T-helper 22 cell (primary cell): Measurements from ENCODE around the gene CA6.
"Not testable (repeated sequence)": the region's sequence is repeated elsewhere in the genome, so short reads cannot be mapped to it uniquely, and the experiment has no call there.

ENCODE experiments used
- DNase-seq: peaks from one replicate; pipeline ENCODE4 v3.0.0-alpha.2; 2020; ENCODE audit warnings: low read depth

CA6 gene

DNA sequence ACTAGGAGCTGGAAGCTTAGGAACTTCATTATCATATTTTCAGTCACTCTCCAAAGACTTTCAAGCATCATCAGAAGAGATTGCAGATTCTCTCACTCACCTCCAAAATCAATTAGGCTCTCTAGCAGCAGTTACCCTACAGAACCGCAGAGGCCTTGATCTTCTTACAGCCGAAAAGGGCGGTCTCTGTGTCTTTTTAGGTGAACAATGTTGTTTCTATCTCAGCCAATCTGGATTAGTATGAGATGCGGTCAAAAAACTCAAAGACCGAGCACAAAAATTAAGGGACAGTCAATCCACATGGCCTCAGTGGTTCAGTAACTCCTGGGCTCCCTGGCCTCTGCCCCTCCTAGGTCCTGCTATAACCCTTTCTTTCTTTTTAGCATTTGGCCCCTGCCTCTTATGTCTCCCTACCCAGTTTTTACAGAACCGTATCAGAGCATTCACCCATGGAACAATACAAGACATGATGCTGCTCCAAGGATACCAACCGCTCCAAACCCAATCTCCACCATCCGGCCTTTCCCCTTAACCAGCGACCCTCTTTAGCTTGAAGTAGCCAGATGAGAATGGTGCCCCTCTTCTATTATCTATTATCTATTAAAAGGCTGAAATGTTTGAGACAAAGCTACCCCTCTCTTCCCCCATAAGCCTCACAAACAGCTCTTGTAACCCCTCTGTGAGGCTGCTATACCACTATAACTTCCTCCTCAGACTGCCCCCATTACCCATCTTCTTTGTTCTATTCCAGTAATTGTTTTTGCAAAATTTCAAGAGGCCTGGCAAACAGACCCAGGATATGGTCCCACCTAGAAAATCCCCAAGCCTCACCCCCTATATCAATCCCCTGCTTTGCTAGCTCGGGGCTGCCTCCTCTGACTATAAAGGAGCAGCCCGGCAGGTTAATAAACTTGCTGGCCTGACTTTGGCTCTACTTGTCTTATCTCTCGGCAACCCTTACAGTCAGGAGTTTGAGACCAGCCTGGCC is 18.7 kb upstream of the CA6 start:
- no peak for DNase-seq

DNA sequence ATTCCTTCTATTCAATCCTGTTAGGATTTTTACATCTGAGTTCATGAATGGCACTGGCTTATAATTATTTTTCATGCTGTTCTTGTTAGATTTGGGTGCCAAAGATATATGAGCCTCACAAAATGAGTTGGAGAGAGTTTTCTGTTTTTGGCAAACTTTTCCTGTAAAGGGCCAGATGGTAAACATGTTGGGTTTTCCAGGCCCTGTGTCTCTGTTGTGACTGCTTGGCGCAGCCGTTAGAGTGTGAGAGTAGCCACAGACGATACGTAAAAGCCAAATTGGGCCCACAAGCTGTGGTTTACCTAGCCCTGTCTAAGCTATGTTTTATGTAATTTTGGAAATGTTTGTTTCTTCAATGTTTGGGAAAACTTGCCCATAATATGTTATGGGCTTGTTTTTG is 15.6 kb upstream of the CA6 start:
- DNase-seq: no peak

DNA sequence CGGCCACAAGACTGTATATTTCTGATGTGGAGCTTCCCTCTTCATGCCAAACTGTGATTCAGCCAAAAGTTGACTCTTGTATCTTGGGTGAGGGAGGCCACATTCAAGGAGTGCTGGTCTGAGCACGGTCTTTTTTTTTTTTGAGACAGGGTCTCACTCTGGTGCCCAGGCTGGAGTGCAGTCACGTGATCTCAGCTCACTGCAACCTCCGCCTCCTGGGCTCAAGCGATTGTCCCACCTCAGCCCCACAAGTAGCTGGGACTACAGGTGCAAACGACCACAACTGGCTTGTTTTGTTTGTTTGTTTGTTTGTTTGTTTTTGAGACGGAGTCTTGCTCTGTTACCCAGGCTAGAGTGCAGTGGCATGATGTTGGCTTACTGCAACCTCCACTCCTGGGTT is 8.6 kb upstream of the CA6 start:
- DNase-seq: not testable (repeated sequence)

DNA sequence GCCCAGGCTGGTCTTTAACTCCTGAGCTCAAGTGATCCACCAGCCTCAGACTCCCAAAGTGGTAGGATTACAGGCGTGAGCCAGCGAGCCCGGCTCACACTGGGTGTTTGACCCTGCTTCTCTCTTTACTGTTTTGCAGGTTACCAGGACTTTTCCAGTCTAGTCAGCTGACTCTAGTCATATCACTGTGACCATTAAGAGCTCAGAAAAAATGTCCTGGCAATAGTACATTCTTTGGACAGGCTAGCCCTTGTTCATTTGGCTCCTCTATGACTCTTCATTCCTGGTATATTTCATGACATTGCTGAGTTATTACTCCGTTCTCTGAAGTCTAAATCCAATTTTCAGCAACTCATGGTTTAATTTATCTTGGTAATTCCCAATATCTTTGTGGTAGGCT is 8.0 kb upstream of the CA6 start:
- no peak for DNase-seq

DNA sequence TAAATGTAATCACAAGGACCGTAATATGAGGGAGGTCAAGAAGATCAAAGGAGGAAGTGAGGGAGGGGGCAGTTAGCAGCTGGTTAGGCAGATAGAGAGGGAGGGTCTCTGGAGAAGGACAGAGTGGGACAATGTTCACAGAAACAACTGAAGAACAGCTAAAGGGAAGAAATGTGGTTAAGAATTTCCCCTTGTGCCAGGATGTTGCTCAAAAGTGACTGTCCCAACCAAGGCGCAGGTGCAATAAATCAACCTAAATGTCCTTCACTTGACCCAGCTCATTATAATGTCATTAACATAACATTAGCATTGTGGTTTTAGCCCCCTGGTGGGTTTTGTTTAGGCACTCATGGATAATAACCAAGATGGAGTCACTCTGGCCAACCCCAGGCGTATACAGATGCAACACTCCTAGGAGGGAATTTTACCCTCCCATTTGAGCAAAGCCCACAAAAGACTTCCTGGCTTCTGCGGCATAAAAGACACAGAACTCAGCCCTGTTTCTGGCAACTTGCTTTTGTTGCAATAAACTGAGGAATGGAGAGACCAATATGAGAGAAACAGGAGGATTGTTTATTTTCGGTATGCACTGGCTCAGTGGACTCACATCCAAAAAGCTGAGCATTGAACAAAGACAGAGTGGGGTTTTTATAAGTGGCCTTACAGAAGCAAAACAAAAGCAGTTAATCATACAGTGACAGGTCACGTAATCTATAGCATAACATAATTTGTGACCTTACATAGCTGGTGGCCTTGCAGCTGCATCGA is 7.3 kb upstream of the CA6 start:
- no peak for DNase-seq

DNA sequence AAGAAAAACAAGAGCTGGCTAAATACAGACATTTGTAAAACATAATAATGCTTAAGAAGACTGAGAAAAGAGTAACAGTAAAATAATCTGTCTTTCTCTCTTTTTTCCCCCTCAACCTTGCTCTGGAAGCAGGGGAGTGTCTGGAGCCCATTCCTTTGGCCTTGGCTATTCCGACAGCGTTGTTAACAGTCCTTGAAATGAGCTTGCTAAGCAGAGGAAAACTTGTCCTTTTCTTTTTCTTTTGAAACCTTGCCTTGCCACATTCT is 6.7 kb upstream of the CA6 start:
- no peak for DNase-seq

DNA sequence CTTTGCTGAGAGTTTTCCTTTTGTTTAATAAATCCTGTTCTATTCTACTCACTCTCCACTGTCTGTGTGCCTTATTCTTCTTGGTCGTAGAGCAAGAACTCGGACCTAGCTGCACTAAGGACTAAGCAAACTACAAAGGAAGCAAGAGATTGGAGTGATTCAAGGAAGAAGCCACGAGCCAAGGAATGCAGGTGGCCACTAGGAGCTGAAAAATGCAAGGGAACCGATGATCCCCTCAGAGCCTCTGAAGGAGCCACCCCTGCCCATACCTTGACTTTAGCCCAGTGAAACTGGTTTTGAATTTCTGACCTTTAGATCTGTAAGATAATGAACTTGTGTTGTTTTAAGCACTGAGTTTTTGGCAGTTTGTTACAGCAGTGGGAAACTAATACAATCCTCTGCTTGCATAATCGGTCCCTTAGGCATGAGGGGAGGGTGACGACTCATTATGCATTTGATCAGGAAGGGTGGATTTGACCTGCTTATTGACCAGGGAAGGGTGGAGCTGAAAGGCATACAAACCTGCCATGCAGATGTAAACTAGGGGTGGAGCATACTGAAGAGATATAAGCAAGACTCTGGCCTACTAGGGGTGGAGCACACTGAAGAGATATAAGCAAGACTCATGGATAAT is 6.2 kb upstream of the CA6 start:
- DNase-seq: no peak

DNA sequence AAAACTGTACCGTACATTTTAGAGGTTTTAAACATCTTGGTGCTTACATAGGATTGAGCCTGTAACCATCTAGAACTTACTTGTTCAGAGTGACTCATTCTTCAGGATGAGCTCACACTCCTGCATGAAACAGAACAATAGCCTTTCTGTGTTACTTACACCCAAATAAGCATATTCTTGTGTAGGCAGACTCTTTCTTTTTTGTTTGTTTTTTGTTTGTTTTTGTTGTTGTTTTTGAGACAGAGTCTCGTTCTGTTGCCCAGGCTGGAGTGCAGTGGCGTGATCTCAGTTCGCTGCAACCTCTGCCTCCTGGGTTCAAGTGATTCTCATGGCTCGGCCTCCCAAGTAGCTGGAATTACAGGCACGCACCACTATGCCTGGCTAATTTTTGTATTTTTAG is 3.8 kb upstream of the CA6 start:
- DNase-seq: no peak

DNA sequence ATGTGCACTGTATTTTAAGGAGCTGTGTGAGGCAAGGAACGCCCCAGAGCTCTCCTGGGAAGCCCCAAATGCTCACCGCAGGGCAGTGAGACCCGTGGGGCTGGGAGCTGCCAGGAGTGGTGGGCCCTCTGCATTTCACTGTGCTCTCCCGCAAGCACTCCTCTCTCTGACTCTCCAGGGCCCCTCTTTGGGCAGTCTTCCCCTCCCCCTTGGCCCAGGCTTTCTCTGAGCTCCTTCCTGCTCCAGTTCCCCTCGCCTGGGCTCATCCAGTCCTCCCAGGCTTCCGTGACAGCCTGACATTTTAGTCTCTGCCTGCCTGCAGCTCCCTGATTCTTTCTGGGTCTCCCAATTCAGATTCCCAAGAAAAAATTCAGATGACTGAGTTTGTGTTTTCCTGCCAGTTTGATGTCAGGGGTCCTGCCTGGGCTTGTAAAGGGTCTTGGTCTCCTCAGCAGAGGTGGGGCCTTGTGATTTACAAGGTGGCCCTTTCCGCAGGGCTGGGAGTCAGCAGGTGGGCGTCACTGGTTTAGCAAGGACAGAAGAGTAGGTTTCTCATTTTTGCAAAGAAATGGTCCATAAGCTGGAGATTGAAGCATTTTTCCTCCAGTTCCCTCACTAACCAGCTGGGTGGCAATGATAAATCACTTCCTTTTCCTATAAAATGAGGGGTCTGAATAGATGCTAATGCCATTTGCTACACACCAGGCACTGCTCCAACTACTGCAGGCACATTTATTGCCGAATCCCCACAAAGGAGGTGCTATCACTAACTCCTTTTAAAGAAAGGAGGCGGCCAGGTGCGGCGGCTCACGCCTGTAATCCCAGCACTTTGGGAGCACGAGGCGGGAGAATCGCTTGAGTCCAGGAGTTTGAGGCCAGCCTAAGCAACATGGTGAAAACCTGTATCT is 1.9 kb upstream of the CA6 start:
- DNase-seq: no peak

DNA sequence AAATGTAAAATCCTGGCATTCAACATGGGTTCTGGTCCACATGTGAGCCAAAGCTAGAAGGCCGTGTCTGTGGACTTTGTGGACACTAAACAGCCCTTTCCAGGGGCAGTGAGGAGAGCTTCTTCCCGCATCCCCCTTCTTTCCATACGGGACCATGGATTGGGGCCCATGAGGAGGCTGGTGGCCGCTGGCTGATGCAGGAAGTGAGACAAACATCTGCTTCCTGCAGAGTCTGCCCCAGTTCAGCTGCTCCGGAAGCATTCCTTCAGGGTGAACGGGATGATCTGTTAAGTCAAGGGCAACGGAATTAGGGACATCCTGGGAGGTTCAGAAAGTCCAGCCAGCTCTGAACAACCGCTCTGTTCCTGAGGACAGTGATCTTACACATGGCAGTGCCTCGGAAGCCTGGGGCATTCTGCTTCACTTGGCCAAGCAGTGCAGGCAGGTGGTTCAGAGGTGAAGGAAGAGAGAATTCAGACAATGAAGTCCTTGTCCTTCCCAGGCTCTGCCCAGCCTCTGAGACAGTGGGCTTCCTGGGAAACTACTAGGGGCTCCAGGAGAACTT is 1.5 kb downstream of the CA6 start:
- no peak for DNase-seq

DNA sequence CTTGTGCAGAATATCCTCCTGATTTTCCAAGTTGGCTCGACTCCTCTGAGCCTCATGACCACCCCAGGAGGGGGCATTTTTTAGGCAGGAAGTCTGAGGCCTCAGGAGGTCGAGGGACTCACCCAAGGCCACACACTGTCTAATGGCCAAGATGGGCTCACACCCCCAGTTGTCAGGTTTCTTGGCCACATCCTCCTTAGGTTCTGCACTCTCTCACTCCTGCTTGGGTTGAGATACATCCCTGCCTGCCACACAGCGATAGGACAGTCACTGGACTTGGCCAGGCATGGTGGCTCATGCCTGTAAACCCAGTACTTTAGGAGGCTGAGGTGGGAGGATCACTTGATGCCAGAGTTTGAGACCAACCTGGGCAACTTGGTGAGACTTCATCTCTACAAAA is 4.6 kb downstream of the CA6 start:
- DNase-seq: no peak

DNA sequence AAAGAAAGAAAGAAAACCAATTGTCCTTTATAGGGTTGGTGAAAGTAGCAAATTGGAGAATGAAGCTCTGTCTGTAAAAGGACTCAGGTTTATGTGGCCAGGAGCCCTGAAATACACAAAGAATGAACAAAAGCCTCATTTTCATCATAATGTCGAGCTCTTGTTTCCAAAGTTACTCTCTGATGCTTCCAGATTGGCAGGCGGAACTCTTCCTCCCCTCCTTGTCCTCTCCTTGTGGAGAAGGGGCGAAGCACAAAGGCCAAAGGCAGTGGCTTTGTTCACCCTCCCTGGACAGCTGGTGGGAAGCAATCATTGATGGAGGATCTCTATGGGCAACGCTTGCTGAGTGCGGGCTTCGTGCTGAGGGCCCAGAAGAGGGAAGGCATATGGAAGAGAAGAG is 5.6 kb downstream of the CA6 start:
- no peak for DNase-seq

DNA sequence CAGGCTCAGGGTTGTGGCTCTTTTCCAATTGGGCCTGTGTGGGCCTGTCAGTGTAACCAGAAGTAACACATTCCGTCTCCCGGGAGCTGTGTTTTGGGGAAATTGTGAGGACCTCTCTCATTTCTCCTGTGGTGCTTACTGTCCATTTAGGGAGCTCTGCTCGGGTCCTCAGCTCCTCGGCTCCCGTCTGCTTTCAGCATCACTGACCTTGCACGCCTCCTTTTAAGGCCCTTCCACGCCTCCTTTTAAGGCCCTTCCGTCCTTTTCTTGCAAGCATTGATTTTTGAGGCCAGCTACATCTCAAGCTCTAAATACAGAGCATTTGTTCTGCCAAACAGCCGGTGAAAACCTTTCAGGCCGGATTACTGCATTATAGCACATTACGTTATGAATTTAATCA is 9.7 kb downstream of the CA6 start:
- DNase-seq: no peak

DNA sequence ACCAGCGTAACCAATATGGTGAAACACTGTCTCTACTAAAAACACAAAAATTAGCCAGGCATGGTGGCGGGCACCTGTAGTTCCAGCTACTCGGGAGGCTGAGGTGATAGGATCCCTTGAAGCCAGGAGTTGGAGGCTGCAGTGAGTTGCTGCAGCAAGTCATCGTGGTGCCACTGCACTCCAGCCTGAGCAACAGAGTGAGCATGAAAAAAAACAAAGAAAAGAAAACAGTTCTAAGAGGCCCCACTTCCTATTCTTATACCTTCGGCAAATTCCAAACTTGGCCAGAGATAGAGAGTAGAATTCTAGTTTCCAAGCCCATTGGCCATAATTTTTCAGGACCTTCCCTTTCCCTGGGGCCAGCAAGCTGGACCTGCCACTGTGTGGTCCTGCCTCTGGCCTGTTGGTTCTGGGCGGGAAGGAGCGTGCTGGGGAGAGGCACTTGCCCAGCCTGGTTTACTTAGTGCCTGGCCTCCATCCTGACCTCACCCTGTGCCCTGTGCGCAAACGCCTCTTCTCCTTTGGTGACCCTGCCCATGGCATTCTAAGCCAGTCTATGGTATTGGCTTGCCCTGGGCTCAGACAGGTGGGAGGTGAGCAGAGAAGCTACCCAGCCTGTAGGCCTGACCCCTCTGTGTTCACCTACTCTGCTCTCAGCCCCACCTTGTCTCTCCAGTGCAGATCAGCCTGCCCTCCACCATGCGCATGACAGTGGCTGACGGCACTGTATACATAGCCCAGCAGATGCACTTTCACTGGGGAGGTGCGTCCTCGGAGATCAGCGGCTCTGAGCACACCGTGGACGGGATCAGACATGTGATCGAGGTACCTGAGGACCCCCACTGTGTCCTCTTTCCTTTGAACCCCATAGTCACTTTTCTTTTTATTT is 11.0 kb downstream of the CA6 start:
- no peak for DNase-seq

DNA sequence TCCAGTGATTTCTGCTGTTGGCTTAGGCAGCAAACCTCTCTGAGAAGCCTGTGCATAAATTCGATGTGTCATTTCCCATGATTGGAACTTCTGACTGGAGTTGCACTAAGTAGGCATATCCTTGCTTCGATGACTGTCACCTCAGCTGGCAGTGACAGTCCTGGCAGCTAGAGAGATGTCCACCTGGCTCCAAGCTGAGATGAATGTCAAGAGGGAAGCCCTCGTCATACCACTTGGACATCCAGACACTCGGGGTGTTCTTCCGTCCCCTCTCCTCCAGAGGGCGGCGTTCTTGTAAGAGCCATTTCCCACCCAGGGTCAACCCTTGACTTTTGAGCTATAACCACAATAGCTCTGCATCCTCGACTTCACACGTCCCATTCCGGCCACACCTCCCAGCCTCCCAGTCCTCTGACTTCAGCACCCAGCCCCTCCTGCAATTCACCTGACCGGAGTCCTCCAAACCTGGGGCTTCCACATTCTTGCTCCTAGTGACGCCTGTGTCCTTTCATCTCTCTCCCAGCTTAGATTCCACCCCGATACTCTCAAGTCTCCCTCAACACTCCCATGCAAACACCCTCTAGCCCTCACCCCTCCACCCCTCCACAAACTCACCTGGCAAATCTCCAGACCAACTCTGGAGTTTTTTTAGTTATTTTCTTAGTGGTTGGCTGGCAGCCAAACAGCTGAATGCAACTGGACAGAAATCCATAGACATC is 17.3 kb downstream of the CA6 start:
- no peak for DNase-seq

DNA sequence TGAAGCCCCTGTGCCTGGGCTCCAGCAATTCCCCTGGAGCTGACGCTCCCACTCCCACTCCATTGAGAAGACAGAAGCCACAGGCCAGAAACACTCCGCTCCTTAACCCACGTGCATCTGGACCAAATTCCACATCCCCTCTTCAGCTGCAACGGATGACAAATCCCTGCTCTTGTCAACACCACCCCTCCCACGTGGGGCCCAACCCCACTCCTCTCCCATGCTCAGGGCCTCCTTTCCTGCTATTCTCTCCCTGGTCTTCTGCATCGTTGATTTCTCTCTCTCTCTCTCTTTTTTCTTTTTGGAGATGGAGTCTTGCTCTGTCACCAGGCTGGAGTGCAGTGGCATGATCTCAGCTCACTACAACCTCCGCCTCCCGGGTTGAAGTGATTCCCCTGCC is 18.3 kb downstream of the CA6 start:
- no peak for DNase-seq

DNA sequence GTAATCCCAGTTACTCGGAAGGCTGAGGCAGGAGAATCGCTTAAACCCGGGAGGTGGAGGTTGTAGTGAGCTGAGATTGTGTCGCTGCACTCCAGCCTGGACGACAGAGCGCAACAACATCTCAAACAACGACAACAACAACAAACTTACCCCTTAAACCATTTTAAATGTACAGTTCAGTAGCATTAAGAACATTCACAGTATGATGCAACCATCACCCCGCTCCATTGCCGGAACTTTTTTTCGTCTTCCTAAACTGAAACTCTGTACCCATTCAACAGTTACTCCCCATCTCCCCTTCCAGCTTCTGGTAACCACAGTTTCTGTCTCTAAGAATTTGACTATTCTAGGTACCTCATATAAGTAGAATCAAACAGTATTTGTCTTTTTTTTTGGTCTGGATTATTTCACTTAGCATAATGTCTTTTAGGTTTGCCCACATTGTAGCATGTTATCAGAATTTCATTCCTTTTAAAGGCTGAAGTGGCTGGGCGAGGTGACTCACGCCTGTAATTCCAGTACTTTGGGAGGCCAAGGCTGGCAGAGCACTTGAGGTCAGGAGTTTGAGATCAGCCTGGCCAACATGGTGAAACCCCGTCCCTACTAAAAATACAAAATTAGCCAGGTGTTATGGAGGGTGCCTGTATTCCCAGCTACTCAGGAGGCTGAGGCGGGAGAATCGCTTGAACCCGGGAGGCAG is 19.6 kb downstream of the CA6 start:
- no peak for DNase-seq

DNA sequence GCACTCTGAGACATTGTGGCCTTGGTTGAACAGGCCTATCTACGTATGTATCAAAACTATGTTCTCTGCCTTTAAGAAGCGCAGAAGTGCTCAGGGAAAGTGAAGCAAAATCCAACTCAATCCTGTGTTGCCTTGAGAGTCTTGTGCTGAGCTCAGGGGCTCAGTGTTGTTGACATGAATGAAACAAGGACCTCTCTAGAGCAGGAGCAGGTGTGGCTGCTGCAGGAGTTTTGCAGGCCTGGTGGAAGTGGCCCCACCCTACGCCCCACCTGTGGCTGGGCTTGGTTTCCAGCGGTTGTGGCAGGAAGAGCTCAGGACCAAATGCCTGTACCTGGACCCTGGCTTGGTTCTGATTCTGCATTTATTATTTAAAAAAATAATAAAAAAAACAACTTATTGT is 20.9 kb downstream of the CA6 start:
- DNase-seq: no peak

DNA sequence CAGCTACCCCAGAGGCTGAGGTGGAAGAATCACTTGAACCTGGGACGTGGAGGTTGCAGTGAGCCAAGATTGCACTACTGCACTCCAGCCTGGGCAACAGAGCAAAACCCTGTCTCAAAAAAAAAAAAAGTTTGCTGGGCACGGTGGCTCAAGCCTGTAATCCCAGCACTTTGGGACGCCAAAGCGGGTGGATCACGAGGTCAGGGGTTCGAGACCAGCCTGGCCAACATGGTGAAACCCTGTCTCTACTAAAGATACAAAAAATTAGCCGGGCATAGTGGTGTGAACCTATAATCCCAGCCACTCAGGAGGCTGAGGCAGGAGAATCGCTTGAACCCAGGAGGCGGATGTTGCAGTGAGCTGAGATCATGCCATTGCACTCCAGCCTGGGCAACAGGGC is 23.2 kb downstream of the CA6 start:
- DNase-seq: not testable (repeated sequence)
